ENCODE measurements around the gene TTLL11.
"Not testable (repeated sequence)": the region's sequence is repeated elsewhere in the genome, so short reads cannot be mapped to it uniquely, and the experiment has no call there.

Gene TTLL11

GRCh38 chr9:122070728-122071515, 22.2 kb downstream of the TTLL11 start:
- Histone ChIP-seq H3K18ac (ENCODE audit: low read length) (no peak overlapping the region), H4K5ac (ENCODE audit: low read length) (no peak overlapping the region), H3K27ac (ENCODE audit: low read depth, low read length) (no peak overlapping the region), H3K4me3 (ENCODE audit: low read length) (no peak overlapping the region), H3K79me1 (ENCODE audit: low read length) (no peaks in the 10 kb centered on the region), H3K23ac (ENCODE audit: low read length) (no peak overlapping the region), H2BK120ac (ENCODE audit: low read depth, low read length) (no peak overlapping the region), H4K8ac (ENCODE audit: low read depth, low read length) (no peak overlapping the region), H3K27me3 (ENCODE audit: insufficient read depth, low read length, poor library complexity) (no peaks in the 10 kb centered on the region), H3K4me2 (ENCODE audit: low read length) (no peak overlapping the region), H3K56ac (ENCODE audit: low read length) (no peak overlapping the region), H3K9ac (ENCODE audit: low read length) (no peak overlapping the region), H3K36me3 (ENCODE audit: control insufficient read depth, insufficient read depth, low read length) (no peaks in the 10 kb centered on the region), H2BK5ac (ENCODE audit: low read length) (no peak overlapping the region), H2BK15ac (replicated peaks; ENCODE audit: low read depth) (no peak overlapping the region), H3K4ac (ENCODE audit: low read depth, low read length) (no peak overlapping the region), H2AK5ac (ENCODE audit: low read length) (no peak overlapping the region), H3K4me1 (ENCODE audit: control insufficient read depth, low read depth, low read length) (no peaks in the 10 kb centered on the region), H3K79me2 (ENCODE audit: control insufficient read depth, insufficient read depth, low read length) (no peaks in the 10 kb centered on the region)
- no CpG with 5 or more reads among the region's 15 CpGs for WGBS (ENCODE audit: extremely low coverage, insufficient coverage, low lambda C conversion rate)
- no peak for DNase-seq

- not testable (repeated sequence) for DNase-seq
Observed at GRCh38 chr9:122066680-122067079, 26.4 kb downstream of the TTLL11 start.

GRCh38 chr9:122065923-122066629, 27.0 kb downstream of the TTLL11 start:
- H3K4me1 ChIP-seq (ENCODE audit: control insufficient read depth, low read depth, low read length), result no peaks in the 10 kb centered on the region
- H3K27ac ChIP-seq (ENCODE audit: low read depth, low read length), result no peak overlapping the region
- H3K9ac ChIP-seq (ENCODE audit: low read length), result no peak overlapping the region
- no peaks in the 10 kb centered on the region for H3K79me1 ChIP-seq (ENCODE audit: low read length)
- H2BK15ac ChIP-seq (replicated peaks; ENCODE audit: low read depth), result no peak overlapping the region
- H3K4ac ChIP-seq (ENCODE audit: low read depth, low read length), result no peak overlapping the region
- H3K23ac ChIP-seq (ENCODE audit: low read length), result no peak overlapping the region
- no peak overlapping the region for H2AK5ac ChIP-seq (ENCODE audit: low read length)
- no peaks in the 10 kb centered on the region for H3K27me3 ChIP-seq (ENCODE audit: insufficient read depth, low read length, poor library complexity)
- WGBS (ENCODE audit: extremely low coverage, insufficient coverage, low lambda C conversion rate), result no CpG with 5 or more reads among the region's 2 CpGs
- no peak overlapping the region for H3K18ac ChIP-seq (ENCODE audit: low read length)
- no peak overlapping the region for H3K56ac ChIP-seq (ENCODE audit: low read length)
- no peaks in the 10 kb centered on the region for H3K79me2 ChIP-seq (ENCODE audit: control insufficient read depth, insufficient read depth, low read length)
- no peak overlapping the region for H4K5ac ChIP-seq (ENCODE audit: low read length)
- H4K8ac ChIP-seq (ENCODE audit: low read depth, low read length), result no peak overlapping the region
- DNase-seq, result no peak
- H3K4me3 ChIP-seq (ENCODE audit: low read length), result no peak overlapping the region
- H3K4me2 ChIP-seq (ENCODE audit: low read length), result no peak overlapping the region
- no peak overlapping the region for H2BK120ac ChIP-seq (ENCODE audit: low read depth, low read length)
- H3K36me3 ChIP-seq (ENCODE audit: control insufficient read depth, insufficient read depth, low read length), result no peaks in the 10 kb centered on the region
- no peak overlapping the region for H2BK5ac ChIP-seq (ENCODE audit: low read length)

More at GRCh38 chr9:122066680-122067079, 26.4 kb downstream of the TTLL11 start:
- H4K5ac ChIP-seq (ENCODE audit: low read length); H3K36me3 ChIP-seq (ENCODE audit: control insufficient read depth, insufficient read depth, low read length); H3K27me3 ChIP-seq (ENCODE audit: insufficient read depth, low read length, poor library complexity); H2AK5ac ChIP-seq (ENCODE audit: low read length); H2BK120ac ChIP-seq (ENCODE audit: low read depth, low read length); H3K18ac ChIP-seq (ENCODE audit: low read length); H3K79me2 ChIP-seq (ENCODE audit: control insufficient read depth, insufficient read depth, low read length); H2BK5ac ChIP-seq (ENCODE audit: low read length); H3K4me2 ChIP-seq (ENCODE audit: low read length); H3K4me1 ChIP-seq (ENCODE audit: control insufficient read depth, low read depth, low read length); H2BK15ac ChIP-seq (replicated peaks; ENCODE audit: low read depth); H3K79me1 ChIP-seq (ENCODE audit: low read length); H3K9ac ChIP-seq (ENCODE audit: low read length); H3K4me3 ChIP-seq (ENCODE audit: low read length); H3K56ac ChIP-seq (ENCODE audit: low read length); H3K23ac ChIP-seq (ENCODE audit: low read length); H3K4ac ChIP-seq (ENCODE audit: low read depth, low read length); H4K8ac ChIP-seq (ENCODE audit: low read depth, low read length); H3K27ac ChIP-seq (ENCODE audit: low read depth, low read length): not testable (repeated sequence)
- no CpG with 5 or more reads among the region's 1 CpG for WGBS (ENCODE audit: extremely low coverage, insufficient coverage, low lambda C conversion rate)

GRCh38 chr9:122060481-122060880, 32.6 kb downstream of the TTLL11 start:
- H3K9ac ChIP-seq (ENCODE audit: low read length), result no peak overlapping the region
- H3K56ac ChIP-seq (ENCODE audit: low read length), result no peak overlapping the region
- H4K5ac ChIP-seq (ENCODE audit: low read length), result no peak overlapping the region
- no peaks in the 10 kb centered on the region for H3K79me2 ChIP-seq (ENCODE audit: control insufficient read depth, insufficient read depth, low read length)
- H3K23ac ChIP-seq (ENCODE audit: low read length), result no peak overlapping the region
- no peak overlapping the region for H3K4me3 ChIP-seq (ENCODE audit: low read length)
- no peak overlapping the region for H3K4ac ChIP-seq (ENCODE audit: low read depth, low read length)
- no peak overlapping the region for H2AK5ac ChIP-seq (ENCODE audit: low read length)
- no peaks in the 10 kb centered on the region for H3K4me1 ChIP-seq (ENCODE audit: control insufficient read depth, low read depth, low read length)
- H3K27ac ChIP-seq (ENCODE audit: low read depth, low read length), result no peak overlapping the region
- WGBS (ENCODE audit: extremely low coverage, insufficient coverage, low lambda C conversion rate), result no CpG with 5 or more reads among the region's 4 CpGs
- H2BK120ac ChIP-seq (ENCODE audit: low read depth, low read length), result no peak overlapping the region
- H3K79me1 ChIP-seq (ENCODE audit: low read length), result no peaks in the 10 kb centered on the region
- H3K4me2 ChIP-seq (ENCODE audit: low read length), result no peak overlapping the region
- H2BK5ac ChIP-seq (ENCODE audit: low read length), result no peak overlapping the region
- no peak overlapping the region for H4K8ac ChIP-seq (ENCODE audit: low read depth, low read length)
- H3K18ac ChIP-seq (ENCODE audit: low read length), result no peak overlapping the region
- H3K27me3 ChIP-seq (ENCODE audit: insufficient read depth, low read length, poor library complexity), result no peaks in the 10 kb centered on the region
- no peak overlapping the region for H2BK15ac ChIP-seq (replicated peaks; ENCODE audit: low read depth)
- DNase-seq, result no peak
- no peaks in the 10 kb centered on the region for H3K36me3 ChIP-seq (ENCODE audit: control insufficient read depth, insufficient read depth, low read length)

- WGBS (ENCODE audit: extremely low coverage, insufficient coverage, low lambda C conversion rate), result no CpG with 5 or more reads among the region's 1 CpG
- no peak overlapping the region for H2BK15ac ChIP-seq (replicated peaks; ENCODE audit: low read depth)
- no peak for DNase-seq
- H3K4me2 ChIP-seq (ENCODE audit: low read length), result no peak overlapping the region
- H4K5ac ChIP-seq (ENCODE audit: low read length), result no peak overlapping the region
- no peak overlapping the region for H3K18ac ChIP-seq (ENCODE audit: low read length)
- no peak overlapping the region for H3K23ac ChIP-seq (ENCODE audit: low read length)
- H3K4ac ChIP-seq (ENCODE audit: low read depth, low read length), result no peak overlapping the region
- H3K36me3 ChIP-seq (ENCODE audit: control insufficient read depth, insufficient read depth, low read length), result no peaks in the 10 kb centered on the region
- H3K56ac ChIP-seq (ENCODE audit: low read length), result no peak overlapping the region
- H2BK5ac ChIP-seq (ENCODE audit: low read length), result no peak overlapping the region
- H2BK120ac ChIP-seq (ENCODE audit: low read depth, low read length), result no peak overlapping the region
- no peak overlapping the region for H3K4me3 ChIP-seq (ENCODE audit: low read length)
- no peaks in the 10 kb centered on the region for H3K79me2 ChIP-seq (ENCODE audit: control insufficient read depth, insufficient read depth, low read length)
- H3K27ac ChIP-seq (ENCODE audit: low read depth, low read length), result no peak overlapping the region
- no peak overlapping the region for H2AK5ac ChIP-seq (ENCODE audit: low read length)
- no peak overlapping the region for H3K9ac ChIP-seq (ENCODE audit: low read length)
- no peaks in the 10 kb centered on the region for H3K4me1 ChIP-seq (ENCODE audit: control insufficient read depth, low read depth, low read length)
- no peaks in the 10 kb centered on the region for H3K27me3 ChIP-seq (ENCODE audit: insufficient read depth, low read length, poor library complexity)
- H4K8ac ChIP-seq (ENCODE audit: low read depth, low read length), result no peak overlapping the region
- no peaks in the 10 kb centered on the region for H3K79me1 ChIP-seq (ENCODE audit: low read length)
Observed at GRCh38 chr9:122059955-122060324, 33.2 kb downstream of the TTLL11 start.
